GM12878 (cell line): ENCODE measurements around the gene GIMAP7. TPM values are rescaled to one million over a fixed set of nuclear protein-coding genes. Genes with fewer than 3 reads are reported as not detected.

Experiments used
- ATAC-seq: fragments of 200-7000 bp; cut with Tn5 transposase; 3 replicates; pipeline ENCODE4 v1.9.1; 2020; ENCODE audit warnings: mild to moderate bottlenecking, moderate library complexity
- BruUV-seq: library from RNA; stranded (reverse); fragments of 400-500 nt; replicated peaks from 2 replicates; lab custom pipeline; 2021; lab: Mats Ljungman, UMichigan
- CTCF ChIA-PET: fragments of 300-600 bp; sonication (Branson Sonifier 250); formaldehyde crosslinking; extraction: SDS; loops from one replicate; lab custom pipeline; 2021; ENCODE audit warnings: inconsistent platforms; lab: Yijun Ruan, JAX
- POLR2A ChIA-PET: fragments of 350-600 bp; formaldehyde crosslinking; extraction: SDS; loops from one replicate; lab custom pipeline; 2021; ENCODE audit warnings: inconsistent platforms; lab: Charles Lee
- RAD21 ChIA-PET: fragments of 300-600 bp; sonication (Branson Sonifier 250); formaldehyde crosslinking; loops from one replicate; lab custom pipeline; 2023; ENCODE audit warnings: antibody characterized with exemption; ENCODE audit not compliant: unreplicated experiment; lab: Charles Lee
- SMC1A ChIA-PET: fragments of 300-600 bp; sonication (Branson Sonifier 250); formaldehyde crosslinking; loops from one replicate; lab custom pipeline; 2023; ENCODE audit not compliant: unreplicated experiment, uncharacterized antibody; lab: Charles Lee
- DNase-seq: peaks from one replicate; pipeline ENCODE4 v3.0.0-alpha.2; 2011; ENCODE audit warnings: low read depth, low spot score
- FAIRE-seq: peaks from 3 replicates; lab custom pipeline; 2011; peaks lifted over from hg19 to GRCh38; lab: Jason Lieb, UNC
- H2AFZ ChIP-seq: 2 replicates; pipeline ENCODE4 v1.6.0; 2011; ENCODE audit warnings: low read depth, low read length, control low read depth; ENCODE audit not compliant: control insufficient read depth
- H3K27ac ChIP-seq: 2 replicates; pipeline ENCODE4 v1.5.1; 2011; ENCODE audit warnings: control low read depth; ENCODE audit not compliant: control insufficient read depth, insufficient read depth
- H3K27me3 ChIP-seq, 2 experiments: replicated peaks in 1 of 2; 2 replicates each; pipeline versions ENCODE4 v1.6.0 to v1.6.1; 2011; ENCODE audit warnings: low read length in 1 of 2; ENCODE audit not compliant: control insufficient read depth in 2 of 2, insufficient read depth in 2 of 2
- H3K36me3 ChIP-seq, 2 experiments: 2 replicates each; pipeline ENCODE4 v1.5.1; 2011; ENCODE audit warnings: low read length in 1 of 2; ENCODE audit not compliant: control insufficient read depth in 2 of 2, insufficient read depth in 2 of 2
- H3K4me1 ChIP-seq: 2 replicates; pipeline ENCODE4 v1.6.1; 2011; ENCODE audit warnings: mild to moderate bottlenecking, low read length, moderate library complexity, mixed read lengths; ENCODE audit not compliant: control insufficient read depth, insufficient read depth
- H3K4me2 ChIP-seq: 2 replicates; pipeline ENCODE4 v1.6.0; 2011; ENCODE audit warnings: control low read depth; ENCODE audit not compliant: control insufficient read depth, insufficient read depth
- H3K4me3 ChIP-seq: fragments of 200-600 bp; sonication (generic); 2 replicates; pipeline ENCODE4 v1.5.1; 2016
- H3K79me2 ChIP-seq: 2 replicates; pipeline ENCODE4 v1.6.0; 2011; ENCODE audit warnings: low read length; ENCODE audit not compliant: control insufficient read depth, insufficient read depth
- H3K9ac ChIP-seq: 2 replicates; pipeline ENCODE4 v1.8.0; 2011; ENCODE audit warnings: low read length, control low read depth, mixed read lengths; ENCODE audit not compliant: control insufficient read depth, insufficient read depth
- H3K9me3 ChIP-seq: replicated peaks from 3 replicates; pipeline ENCODE4 v1.5.1; 2011; ENCODE audit warnings: mild to moderate bottlenecking, low read length; ENCODE audit not compliant: control insufficient read depth, insufficient read depth
- H4K20me1 ChIP-seq: 2 replicates; pipeline ENCODE4 v1.6.0; 2011; ENCODE audit not compliant: control insufficient read depth, insufficient read depth
- ASH2L ChIP-seq: fragments of 300-600, 200-600 bp; sonication (generic); IDR thresholded peaks from 2 replicates; pipeline ENCODE4 v1.6.1; 2017; ENCODE audit warnings: low read depth, mild to moderate bottlenecking, borderline replicate concordance
- BACH1 ChIP-seq: fragments of 450-650 bp; IDR thresholded peaks from 2 replicates; pipeline ENCODE4 v1.6.1; 2017; ENCODE audit warnings: mild to moderate bottlenecking, borderline replicate concordance
- BHLHE40 ChIP-seq, 2 experiments: fragments of 450-650 bp in 1 of 2; IDR thresholded peaks; 2 replicates each; pipeline ENCODE4 v1.6.1; 2011 to 2017; ENCODE audit warnings: low read depth in 2 of 2, borderline replicate concordance in 1 of 2, improper control_type of control experiment in 1 of 2, low read length in 1 of 2, mild to moderate bottlenecking in 1 of 2
- BMI1 ChIP-seq: fragments of 450-650 bp; IDR thresholded peaks from 2 replicates; pipeline ENCODE4 v1.6.1; 2016; ENCODE audit warnings: mild to moderate bottlenecking, moderate library complexity, borderline replicate concordance
- CBFB ChIP-seq: IDR thresholded peaks from 2 replicates; pipeline ENCODE4 v1.6.1; 2016; ENCODE audit warnings: antibody characterized with exemption, low read depth
- CBX5 ChIP-seq: sonication (generic); IDR thresholded peaks from 2 replicates; pipeline ENCODE4 v1.6.1; 2016; ENCODE audit warnings: low read depth, moderate library complexity, mild to moderate bottlenecking, inconsistent platforms
- CHD2 ChIP-seq: IDR thresholded peaks from 2 replicates; pipeline ENCODE4 v1.6.1; 2011; ENCODE audit warnings: low read depth, low read length, improper control_type of control experiment, borderline replicate concordance
- CREM ChIP-seq: IDR thresholded peaks from 2 replicates; pipeline ENCODE4 v1.6.1; 2014; ENCODE audit warnings: antibody characterized with exemption, low read depth
- DPF2 ChIP-seq: fragments of 450-650 bp; IDR thresholded peaks from 2 replicates; pipeline ENCODE4 v1.6.1; 2017; ENCODE audit warnings: mild to moderate bottlenecking
- FOXM1 ChIP-seq: IDR thresholded peaks from 2 replicates; pipeline ENCODE4 v1.6.1; 2012; ENCODE audit warnings: low read depth, mild to moderate bottlenecking, inconsistent platforms, low read length, moderate library complexity
- HDAC2 ChIP-seq: fragments of 200-600 bp; sonication (generic); IDR thresholded peaks from 2 replicates; pipeline ENCODE4 v1.6.1; 2017
- KAT2A ChIP-seq: conservative IDR thresholded peaks from 2 replicates; pipeline ENCODE4 v1.6.1; 2011; ENCODE audit warnings: low read depth, low read length; ENCODE audit not compliant: control insufficient read depth
- NR2C1 ChIP-seq: fragments of 450-650 bp; IDR thresholded peaks from 2 replicates; pipeline ENCODE4 v1.6.1; 2017; ENCODE audit warnings: antibody characterized with exemption, mild to moderate bottlenecking, moderate library complexity
- NRF1 ChIP-seq: conservative IDR thresholded peaks from 2 replicates; pipeline ENCODE4 v1.6.1; 2011; ENCODE audit warnings: mild to moderate bottlenecking, low read depth, low read length, improper control_type of control experiment
- SP1 ChIP-seq: IDR thresholded peaks from one replicate; pipeline ENCODE4 v1.6.1; 2011; ENCODE audit warnings: low read depth, low read length
- whole genome bisulfite sequencing: methylation state at CpG from one replicate; pipeline ENCODE4 v1.1.6; 2016; ENCODE audit warnings: low lambda C conversion rate; ENCODE audit not compliant: insufficient replicate concordance, insufficient coverage; ENCODE audit errors: missing lambda C conversion rate; 5-methylcytosine and 5-hydroxymethylcytosine counted together
- in situ Hi-C: fragments of 300-500 bp; cut with MboI; formaldehyde crosslinking; loops from 9 replicates; pipeline ENCODE4 v1.14.3; 2018; ENCODE audit warnings: mixed read lengths
- intact Hi-C: fragments of 100-400 bp; cut with micrococcal nuclease; formaldehyde crosslinking; loops from one replicate; pipeline ENCODE4 v1.14.2; 2022; ENCODE audit not compliant: unreplicated experiment
- polyA plus RNA-seq, 11 experiments: library from polyadenylated mRNA; depleted of rRNA in 4 of 11; unstranded in 6 of 11; stranded (reverse) in 5 of 11; fragments of >200 nt; fragmentation: Nextera tagmentation in 4 of 11; fragmentation: Illumina TruSeq in 1 of 11; extraction: Ambion mirVana in 4 of 11; extraction: Trizol in 1 of 11; gene quantifications; 1 replicate in 1 of 11; 2 replicates in 10 of 11; pipeline versions ENCODE4 v1.2.1 to v1.2.3, GENCODE V29; 2011 to 2016; ENCODE audit warnings: inconsistent platforms in 2 of 11, missing spikeins in 2 of 11, low read depth in 1 of 11
- total RNA-seq, 4 experiments: library from RNA; depleted of rRNA in 3 of 4; stranded (reverse); fragments of >200 nt in 3 of 4; fragmentation: Illumina TruSeq in 1 of 4; extraction: Trizol in 1 of 4; gene quantifications; 2 replicates each; pipeline versions ENCODE4 v1.2.1 to v1.2.3, GENCODE V29; 2013 to 2021
- TF ChIP-seq, protein P1 (sequence below): fragments of 450-650 bp; IDR thresholded peaks from 2 replicates; pipeline ENCODE4 v1.6.1; 2017; ENCODE audit warnings: mild to moderate bottlenecking, moderate library complexity
- TF ChIP-seq, protein P2 (sequence below): IDR thresholded peaks from 2 replicates; pipeline ENCODE4 v1.6.1; 2011; ENCODE audit warnings: low read depth, mild to moderate bottlenecking, low read length, moderate library complexity, borderline replicate concordance; ENCODE audit errors: extremely low read depth
- TF ChIP-seq, protein P3 (sequence below): fragments of 450-650 bp; IDR thresholded peaks from 2 replicates; pipeline ENCODE4 v1.6.1; 2017; ENCODE audit warnings: antibody characterized with exemption, mild to moderate bottlenecking, moderate library complexity

Gene GIMAP7
- total and polyA plus RNA-seq, 10 of the 15 experiments (the other 5 are each of a cell fraction or from before 2014, with no cell fraction given) = 2.7 to 16.6 (median 5.4) TPM

DNA sequence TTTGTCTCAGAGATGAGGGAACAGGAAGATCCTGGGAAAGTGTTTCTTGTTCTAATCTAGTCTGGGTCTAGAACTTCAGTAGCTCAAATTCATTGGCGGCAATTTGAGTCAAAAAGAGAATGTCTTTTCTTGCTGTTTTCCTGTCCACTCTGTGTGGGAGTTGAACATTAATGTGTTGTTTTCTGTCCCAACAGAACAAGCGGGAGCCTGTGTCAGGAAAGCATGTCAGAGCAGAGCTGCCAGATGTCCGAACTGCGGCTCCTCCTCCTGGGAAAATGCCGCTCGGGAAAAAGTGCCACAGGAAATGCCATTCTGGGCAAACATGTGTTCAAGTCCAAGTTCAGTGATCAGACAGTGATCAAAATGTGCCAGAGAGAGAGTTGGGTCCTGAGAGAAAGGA lies 48.2 kb upstream of the GIMAP7 start (continued):
- TF ChIP-seq DPF2 (no peak), BACH1 (no peak), NRF1 (no peak), BHLHE40 (IDR thresholded peaks at IDR 0.05; ENCODE audit: borderline replicate concordance in 1 of 2, low read depth in 2 of 2, low read length in 1 of 2) (no peak)
- TF ChIP-seq, protein P1, sequence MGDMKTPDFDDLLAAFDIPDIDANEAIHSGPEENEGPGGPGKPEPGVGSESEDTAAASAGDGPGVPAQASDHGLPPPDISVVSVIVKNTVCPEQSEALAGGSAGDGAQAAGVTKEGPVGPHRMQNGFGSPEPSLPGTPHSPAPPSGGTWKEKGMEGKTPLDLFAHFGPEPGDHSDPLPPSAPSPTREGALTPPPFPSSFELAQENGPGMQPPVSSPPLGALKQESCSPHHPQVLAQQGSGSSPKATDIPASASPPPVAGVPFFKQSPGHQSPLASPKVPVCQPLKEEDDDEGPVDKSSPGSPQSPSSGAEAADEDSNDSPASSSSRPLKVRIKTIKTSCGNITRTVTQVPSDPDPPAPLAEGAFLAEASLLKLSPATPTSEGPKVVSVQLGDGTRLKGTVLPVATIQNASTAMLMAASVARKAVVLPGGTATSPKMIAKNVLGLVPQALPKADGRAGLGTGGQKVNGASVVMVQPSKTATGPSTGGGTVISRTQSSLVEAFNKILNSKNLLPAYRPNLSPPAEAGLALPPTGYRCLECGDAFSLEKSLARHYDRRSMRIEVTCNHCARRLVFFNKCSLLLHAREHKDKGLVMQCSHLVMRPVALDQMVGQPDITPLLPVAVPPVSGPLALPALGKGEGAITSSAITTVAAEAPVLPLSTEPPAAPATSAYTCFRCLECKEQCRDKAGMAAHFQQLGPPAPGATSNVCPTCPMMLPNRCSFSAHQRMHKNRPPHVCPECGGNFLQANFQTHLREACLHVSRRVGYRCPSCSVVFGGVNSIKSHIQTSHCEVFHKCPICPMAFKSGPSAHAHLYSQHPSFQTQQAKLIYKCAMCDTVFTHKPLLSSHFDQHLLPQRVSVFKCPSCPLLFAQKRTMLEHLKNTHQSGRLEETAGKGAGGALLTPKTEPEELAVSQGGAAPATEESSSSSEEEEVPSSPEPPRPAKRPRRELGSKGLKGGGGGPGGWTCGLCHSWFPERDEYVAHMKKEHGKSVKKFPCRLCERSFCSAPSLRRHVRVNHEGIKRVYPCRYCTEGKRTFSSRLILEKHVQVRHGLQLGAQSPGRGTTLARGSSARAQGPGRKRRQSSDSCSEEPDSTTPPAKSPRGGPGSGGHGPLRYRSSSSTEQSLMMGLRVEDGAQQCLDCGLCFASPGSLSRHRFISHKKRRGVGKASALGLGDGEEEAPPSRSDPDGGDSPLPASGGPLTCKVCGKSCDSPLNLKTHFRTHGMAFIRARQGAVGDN = no peak

DNA sequence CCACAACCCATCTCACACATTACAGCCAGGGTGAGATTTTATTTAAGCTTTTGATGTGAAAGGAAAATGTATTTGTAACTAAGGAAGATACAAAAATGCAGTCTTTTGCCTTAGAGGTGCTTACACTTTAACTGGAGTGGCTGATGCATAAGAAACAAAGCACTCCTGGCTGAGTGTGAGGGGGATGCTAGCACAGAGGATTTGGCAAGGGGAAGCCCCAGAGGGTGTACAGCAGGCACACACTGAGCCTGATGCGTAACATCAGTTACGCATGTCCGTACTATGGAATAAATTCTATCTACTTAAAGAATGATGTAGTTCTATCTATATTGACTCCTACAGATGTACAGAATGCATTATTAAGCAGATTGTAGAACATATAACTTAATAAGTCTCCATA lies 46.4 kb upstream of the GIMAP7 start:
- no peak overlapping the region for H3K4me3 ChIP-seq
- H3K4me2 ChIP-seq = no peak overlapping the region
- no TSS peak for BruUV-seq
- no peaks in the 10 kb centered on the region for H3K79me2 ChIP-seq
- ChIA-PET CTCF (no interaction called here), RAD21 (no interaction called here), POLR2A (no interaction called here), SMC1A (no interaction called here)
- no peaks in the 10 kb centered on the region for H3K4me1 ChIP-seq
- no peak for FAIRE-seq
- no peak overlapping the region for H3K27ac ChIP-seq
- intact Hi-C loops (no loop called here), in situ Hi-C loops (no loop called here)
- H4K20me1 ChIP-seq = no peaks in the 10 kb centered on the region
- H3K9ac ChIP-seq = no peak overlapping the region
- no peak for DNase-seq
- no peaks in the 10 kb centered on the region; the same call in 2 of the 3 replicates for H3K9me3 ChIP-seq
- ATAC-seq = no peak
- no peak overlapping the region for H2AFZ ChIP-seq
- no peaks in the 10 kb centered on the region for H3K27me3 ChIP-seq
- 100% methylated on average over 3 of the region's 3 CpGs for WGBS
- peaks cover 0 to 9% of the 10 kb centered on the region in 2 experiments; a peak in 1 of 4 replicates for H3K36me3 ChIP-seq
- TF ChIP-seq ASH2L (no peak), CREM (no peak), CHD2 (no peak), SP1 (no peak), NR2C1 (no peak), BMI1 (no peak), FOXM1 (no peak), CBX5 (no peak), HDAC2 (no peak), KAT2A (no peak), CBFB (no peak)
- TF ChIP-seq, protein P2, sequence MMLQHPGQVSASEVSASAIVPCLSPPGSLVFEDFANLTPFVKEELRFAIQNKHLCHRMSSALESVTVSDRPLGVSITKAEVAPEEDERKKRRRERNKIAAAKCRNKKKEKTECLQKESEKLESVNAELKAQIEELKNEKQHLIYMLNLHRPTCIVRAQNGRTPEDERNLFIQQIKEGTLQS = no peak
- TF ChIP-seq, protein P3, sequence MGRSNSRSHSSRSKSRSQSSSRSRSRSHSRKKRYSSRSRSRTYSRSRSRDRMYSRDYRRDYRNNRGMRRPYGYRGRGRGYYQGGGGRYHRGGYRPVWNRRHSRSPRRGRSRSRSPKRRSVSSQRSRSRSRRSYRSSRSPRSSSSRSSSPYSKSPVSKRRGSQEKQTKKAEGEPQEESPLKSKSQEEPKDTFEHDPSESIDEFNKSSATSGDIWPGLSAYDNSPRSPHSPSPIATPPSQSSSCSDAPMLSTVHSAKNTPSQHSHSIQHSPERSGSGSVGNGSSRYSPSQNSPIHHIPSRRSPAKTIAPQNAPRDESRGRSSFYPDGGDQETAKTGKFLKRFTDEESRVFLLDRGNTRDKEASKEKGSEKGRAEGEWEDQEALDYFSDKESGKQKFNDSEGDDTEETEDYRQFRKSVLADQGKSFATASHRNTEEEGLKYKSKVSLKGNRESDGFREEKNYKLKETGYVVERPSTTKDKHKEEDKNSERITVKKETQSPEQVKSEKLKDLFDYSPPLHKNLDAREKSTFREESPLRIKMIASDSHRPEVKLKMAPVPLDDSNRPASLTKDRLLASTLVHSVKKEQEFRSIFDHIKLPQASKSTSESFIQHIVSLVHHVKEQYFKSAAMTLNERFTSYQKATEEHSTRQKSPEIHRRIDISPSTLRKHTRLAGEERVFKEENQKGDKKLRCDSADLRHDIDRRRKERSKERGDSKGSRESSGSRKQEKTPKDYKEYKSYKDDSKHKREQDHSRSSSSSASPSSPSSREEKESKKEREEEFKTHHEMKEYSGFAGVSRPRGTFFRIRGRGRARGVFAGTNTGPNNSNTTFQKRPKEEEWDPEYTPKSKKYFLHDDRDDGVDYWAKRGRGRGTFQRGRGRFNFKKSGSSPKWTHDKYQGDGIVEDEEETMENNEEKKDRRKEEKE = no peak
